GM12878 (cell line): Measurements from ENCODE around the gene EFCAB10. TPM values are rescaled to one million over a fixed set of nuclear protein-coding genes. Genes with fewer than 3 reads are reported as not detected.
"Not testable (repeated sequence)": the region's sequence is repeated elsewhere in the genome, so short reads cannot be mapped to it uniquely, and the experiment has no call there.

Experiments used
- ATAC-seq: fragments of 200-7000 bp; cut with Tn5 transposase; 3 replicates; pipeline ENCODE4 v1.9.1; 2020; ENCODE audit warnings: mild to moderate bottlenecking, moderate library complexity
- BruUV-seq: library from RNA; stranded (reverse); fragments of 400-500 nt; replicated peaks from 2 replicates; lab custom pipeline; 2021; lab: Mats Ljungman, UMichigan
- CTCF ChIA-PET: fragments of 300-600 bp; sonication (Branson Sonifier 250); formaldehyde crosslinking; extraction: SDS; loops from one replicate; lab custom pipeline; 2021; ENCODE audit warnings: inconsistent platforms; lab: Yijun Ruan, JAX
- POLR2A ChIA-PET: fragments of 350-600 bp; formaldehyde crosslinking; extraction: SDS; loops from one replicate; lab custom pipeline; 2021; ENCODE audit warnings: inconsistent platforms; lab: Charles Lee
- RAD21 ChIA-PET: fragments of 300-600 bp; sonication (Branson Sonifier 250); formaldehyde crosslinking; loops from one replicate; lab custom pipeline; 2023; ENCODE audit warnings: antibody characterized with exemption; ENCODE audit not compliant: unreplicated experiment; lab: Charles Lee
- SMC1A ChIA-PET: fragments of 300-600 bp; sonication (Branson Sonifier 250); formaldehyde crosslinking; loops from one replicate; lab custom pipeline; 2023; ENCODE audit not compliant: unreplicated experiment, uncharacterized antibody; lab: Charles Lee
- DNase-seq: peaks from one replicate; pipeline ENCODE4 v3.0.0-alpha.2; 2011; ENCODE audit warnings: low read depth, low spot score
- FAIRE-seq: peaks from 3 replicates; lab custom pipeline; 2011; peaks lifted over from hg19 to GRCh38; lab: Jason Lieb, UNC
- H2AFZ ChIP-seq: 2 replicates; pipeline ENCODE4 v1.6.0; 2011; ENCODE audit warnings: low read depth, low read length, control low read depth; ENCODE audit not compliant: control insufficient read depth
- H3K27ac ChIP-seq: 2 replicates; pipeline ENCODE4 v1.5.1; 2011; ENCODE audit warnings: control low read depth; ENCODE audit not compliant: control insufficient read depth, insufficient read depth
- H3K27me3 ChIP-seq, 2 experiments: replicated peaks in 1 of 2; 2 replicates each; pipeline versions ENCODE4 v1.6.0 to v1.6.1; 2011; ENCODE audit warnings: low read length in 1 of 2; ENCODE audit not compliant: control insufficient read depth in 2 of 2, insufficient read depth in 2 of 2
- H3K36me3 ChIP-seq, 2 experiments: 2 replicates each; pipeline ENCODE4 v1.5.1; 2011; ENCODE audit warnings: low read length in 1 of 2; ENCODE audit not compliant: control insufficient read depth in 2 of 2, insufficient read depth in 2 of 2
- H3K4me1 ChIP-seq: 2 replicates; pipeline ENCODE4 v1.6.1; 2011; ENCODE audit warnings: mild to moderate bottlenecking, low read length, moderate library complexity, mixed read lengths; ENCODE audit not compliant: control insufficient read depth, insufficient read depth
- H3K4me2 ChIP-seq: 2 replicates; pipeline ENCODE4 v1.6.0; 2011; ENCODE audit warnings: control low read depth; ENCODE audit not compliant: control insufficient read depth, insufficient read depth
- H3K4me3 ChIP-seq: fragments of 200-600 bp; sonication (generic); 2 replicates; pipeline ENCODE4 v1.5.1; 2016
- H3K79me2 ChIP-seq: 2 replicates; pipeline ENCODE4 v1.6.0; 2011; ENCODE audit warnings: low read length; ENCODE audit not compliant: control insufficient read depth, insufficient read depth
- H3K9ac ChIP-seq: 2 replicates; pipeline ENCODE4 v1.8.0; 2011; ENCODE audit warnings: low read length, control low read depth, mixed read lengths; ENCODE audit not compliant: control insufficient read depth, insufficient read depth
- H3K9me3 ChIP-seq: replicated peaks from 3 replicates; pipeline ENCODE4 v1.5.1; 2011; ENCODE audit warnings: mild to moderate bottlenecking, low read length; ENCODE audit not compliant: control insufficient read depth, insufficient read depth
- H4K20me1 ChIP-seq: 2 replicates; pipeline ENCODE4 v1.6.0; 2011; ENCODE audit not compliant: control insufficient read depth, insufficient read depth
- ATF2 ChIP-seq: IDR thresholded peaks from 2 replicates; pipeline ENCODE4 v1.6.1; 2012; ENCODE audit warnings: low read length, inconsistent platforms
- IKZF1 ChIP-seq: fragments of 450-650 bp; conservative IDR thresholded peaks from 2 replicates; pipeline ENCODE4 v1.6.1; 2017; ENCODE audit warnings: antibody characterized with exemption, mild to moderate bottlenecking
- MXI1 ChIP-seq: fragments of 150-350 bp; IDR thresholded peaks from 2 replicates; pipeline ENCODE4 v1.6.1; 2011; ENCODE audit warnings: low read depth, mild to moderate bottlenecking, inconsistent platforms, low read length, improper control_type of control experiment
- NR2C2 ChIP-seq: IDR thresholded peaks from 2 replicates; pipeline ENCODE4 v1.6.1; 2011; ENCODE audit warnings: borderline replicate concordance, low read depth; ENCODE audit not compliant: control insufficient read depth, insufficient read length
- RAD51 ChIP-seq: fragments of 450-650 bp; IDR thresholded peaks from 2 replicates; pipeline ENCODE4 v1.6.1; 2016; ENCODE audit warnings: moderate library complexity, mild to moderate bottlenecking, inconsistent platforms
- WGBS: methylation state at CpG from one replicate; pipeline ENCODE4 v1.1.6; 2016; ENCODE audit warnings: low lambda C conversion rate; ENCODE audit not compliant: insufficient replicate concordance, insufficient coverage; ENCODE audit errors: missing lambda C conversion rate; 5-methylcytosine and 5-hydroxymethylcytosine counted together
- in situ Hi-C: fragments of 300-500 bp; cut with MboI; formaldehyde crosslinking; loops from 9 replicates; pipeline ENCODE4 v1.14.3; 2018; ENCODE audit warnings: mixed read lengths
- intact Hi-C: fragments of 100-400 bp; cut with micrococcal nuclease; formaldehyde crosslinking; loops from one replicate; pipeline ENCODE4 v1.14.2; 2022; ENCODE audit not compliant: unreplicated experiment
- polyA plus RNA-seq, 11 experiments: library from polyadenylated mRNA; depleted of rRNA in 4 of 11; unstranded in 6 of 11; stranded (reverse) in 5 of 11; fragments of >200 nt; fragmentation: Nextera tagmentation in 4 of 11; fragmentation: Illumina TruSeq in 1 of 11; extraction: Ambion mirVana in 4 of 11; extraction: Trizol in 1 of 11; gene quantifications; 1 replicate in 1 of 11; 2 replicates in 10 of 11; pipeline versions ENCODE4 v1.2.1 to v1.2.3, GENCODE V29; 2011 to 2016; ENCODE audit warnings: inconsistent platforms in 2 of 11, missing spikeins in 2 of 11, low read depth in 1 of 11
- total RNA-seq, 4 experiments: library from RNA; depleted of rRNA in 3 of 4; stranded (reverse); fragments of >200 nt in 3 of 4; fragmentation: Illumina TruSeq in 1 of 4; extraction: Trizol in 1 of 4; gene quantifications; 2 replicates each; pipeline versions ENCODE4 v1.2.1 to v1.2.3, GENCODE V29; 2013 to 2021

EFCAB10 gene
- total and polyA plus RNA-seq, 10 of the 15 experiments (the other 5 are each of a cell fraction or from before 2014, with no cell fraction given), result 0.38 to 1.0 (median 0.54) TPM; not detected in 6

- peak; percentile 89 for TF ChIP-seq MXI1
- 0 out of 2 replicates have a peak, but pooled peaks have one; percentile 41 for TF ChIP-seq IKZF1
- no peak for TF ChIP-seq NR2C2
- TF ChIP-seq ATF2, result no peak
- peak; percentile 48; the same call in 1 of the 2 replicates for TF ChIP-seq RAD51
Observed at GRCh38 chr7:105521027-105521716, 60.1 kb downstream of the EFCAB10 start (continued).

GRCh38 chr7:105520620-105521019, 60.7 kb downstream of the EFCAB10 start:
- 98% methylated on average over 7 of the region's 7 CpGs for WGBS
- CTCF ChIA-PET, result interaction anchor here (1.5 kb wide), 1 partner anchor 11 kb away, joined by 4 read pairs; the partner anchor contains the start of gene RINT1
- BruUV-seq, result TSS peak; percentile 72
- FAIRE-seq, H4K20me1 ChIP-seq, H2AFZ ChIP-seq, H3K4me1 ChIP-seq, in situ Hi-C loops, H3K27ac ChIP-seq, RAD21 ChIA-PET, SMC1A ChIA-PET, ATAC-seq, H3K27me3 ChIP-seq, DNase-seq, POLR2A ChIA-PET, H3K36me3 ChIP-seq, H3K9me3 ChIP-seq: not testable (repeated sequence)
- H3K79me2 ChIP-seq, result peaks cover 25% of the 10 kb centered on the region
- intact Hi-C loops, result loop anchor here (10.0 kb wide), 1 partner anchor 866 kb away; no protein-coding TSS in a partner anchor
- H3K4me3 ChIP-seq, result peak overlapping the region; percentile 94
- H3K4me2 ChIP-seq, result peak overlapping the region; percentile 64
- peak overlapping the region; percentile 39 for H3K9ac ChIP-seq
